GM03348 (cell line): Measurements from ENCODE around the gene DGKI.
A peak's percentile ranks its signal among the peaks of the same experiment; 100 is the strongest.

Experiments
- DNase-seq: peaks from one replicate; pipeline ENCODE4 v3.0.0; 2012; ENCODE audit warnings: low spot score

Gene DGKI

GRCh38 chr7:137591421-137591837 lies 255.3 kb downstream of the DGKI start:
- peak; percentile 56 for DNase-seq

GRCh38 chr7:137590756-137591305 lies 255.9 kb downstream of the DGKI start:
- DNase-seq, result no peak

DNA sequence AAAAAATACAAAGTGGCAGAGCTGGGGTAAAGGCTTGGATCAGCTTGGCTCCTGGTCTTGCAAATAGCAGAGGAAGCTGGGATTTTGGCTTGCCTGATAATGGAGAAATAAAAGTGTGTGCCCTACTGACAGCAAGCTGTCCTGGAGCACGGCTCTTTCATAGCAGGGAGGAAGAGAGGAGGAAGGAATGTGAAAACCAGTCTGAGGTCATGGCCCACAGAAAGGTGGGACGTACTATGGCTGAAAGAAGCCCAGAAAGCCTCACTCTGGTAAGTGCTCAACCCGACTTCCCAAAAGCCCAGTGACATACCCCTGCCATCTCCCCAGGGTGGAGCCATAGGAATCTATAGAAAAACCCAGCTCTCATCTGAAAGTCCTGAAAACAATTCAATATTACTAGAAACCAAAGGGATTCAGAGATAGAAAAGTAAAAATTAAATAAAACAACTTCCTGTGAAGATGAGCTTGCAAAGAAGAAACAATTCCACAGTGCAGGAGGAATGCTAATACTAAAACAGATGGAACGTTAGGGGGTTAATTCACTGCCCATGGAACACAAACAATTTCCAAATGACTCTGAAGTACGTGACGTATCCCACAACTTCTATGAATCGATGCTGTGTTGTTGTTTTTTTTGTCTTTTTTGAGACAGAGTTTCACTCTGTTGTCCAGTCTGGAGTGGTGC lies 256.6 kb downstream of the DGKI start:
- DNase-seq, result no peak

- no peak for DNase-seq
Observed at GRCh38 chr7:137587326-137587725, 259.4 kb downstream of the DGKI start.

GRCh38 chr7:137585591-137585990 lies 261.2 kb downstream of the DGKI start:
- no peak for DNase-seq

DNA sequence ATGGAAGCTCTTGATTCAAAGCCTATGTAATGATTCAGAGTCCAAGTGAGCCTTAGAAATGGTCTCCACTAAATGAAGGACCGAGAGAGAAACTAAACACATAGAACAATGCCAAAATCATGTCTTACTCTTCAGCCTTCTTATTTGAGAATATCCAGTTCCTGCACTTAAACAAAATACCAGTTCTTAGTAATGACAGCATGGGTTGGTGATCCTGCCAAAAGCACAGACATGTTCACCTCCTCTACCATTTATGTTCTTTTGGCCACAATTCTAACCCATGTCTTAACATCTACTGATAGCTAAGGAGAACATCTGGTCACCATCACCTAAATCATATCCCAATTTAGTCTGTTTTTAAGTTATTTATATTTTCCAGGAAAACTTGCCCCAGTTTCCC lies 263.6 kb downstream of the DGKI start:
- DNase-seq, result no peak

DNA sequence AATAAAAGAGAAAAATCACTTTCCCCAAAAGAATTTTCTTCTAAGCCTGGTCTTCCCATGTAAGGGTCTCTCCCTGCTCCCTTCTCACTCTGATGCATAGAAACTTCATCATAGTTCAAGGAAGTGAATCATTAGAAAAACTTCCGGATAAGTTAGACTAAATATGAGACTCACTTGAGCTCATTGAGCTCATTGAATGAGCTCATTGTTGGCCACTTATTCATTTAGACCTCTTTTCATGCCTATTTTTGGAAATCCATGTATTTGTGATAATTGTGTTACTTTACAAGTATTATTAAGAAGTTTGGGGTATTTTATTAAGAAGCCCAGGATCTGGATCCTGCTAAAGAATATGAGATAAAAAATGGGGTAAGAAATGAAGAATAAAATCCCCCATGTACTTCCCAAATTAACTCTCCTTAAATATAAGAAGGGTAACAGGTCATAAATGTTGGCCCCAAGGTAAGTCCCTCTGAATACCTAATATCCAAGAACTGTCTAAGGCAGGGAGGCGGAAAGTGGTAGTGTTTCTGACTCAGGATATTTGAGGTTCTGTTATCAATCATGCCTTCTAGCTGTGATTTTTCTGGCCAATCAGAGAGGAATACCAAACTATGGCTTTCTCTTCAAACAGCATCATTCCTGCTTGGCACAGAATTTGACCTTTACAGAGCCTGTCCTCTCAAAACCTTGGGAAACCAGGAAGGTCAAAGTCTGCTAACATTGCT lies 266.7 kb downstream of the DGKI start:
- peak; percentile 43 for DNase-seq

GRCh38 chr7:137578541-137578940 lies 268.2 kb downstream of the DGKI start:
- DNase-seq, result no peak

DNA sequence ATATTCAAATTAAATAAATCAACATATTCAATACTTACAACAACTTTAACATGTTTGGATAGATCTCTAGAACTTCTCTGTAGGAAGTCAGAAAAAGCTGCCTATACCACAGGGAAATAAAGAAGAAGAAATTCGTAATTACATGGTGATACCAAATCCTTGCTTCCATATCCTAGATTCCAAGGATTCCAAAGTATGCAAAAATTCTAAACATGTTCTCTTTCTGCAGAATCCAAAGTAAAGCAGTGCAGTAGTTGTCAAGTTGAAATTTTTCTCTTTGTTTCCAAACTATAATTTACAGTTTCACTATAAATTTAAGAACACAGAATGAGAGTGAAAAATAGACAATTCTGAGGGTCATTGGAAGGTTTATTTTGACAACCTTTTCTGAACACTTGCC lies 269.6 kb downstream of the DGKI start:
- DNase-seq, result no peak

GRCh38 chr7:137576481-137576880 lies 270.3 kb downstream of the DGKI start:
- DNase-seq, result no peak

DNA sequence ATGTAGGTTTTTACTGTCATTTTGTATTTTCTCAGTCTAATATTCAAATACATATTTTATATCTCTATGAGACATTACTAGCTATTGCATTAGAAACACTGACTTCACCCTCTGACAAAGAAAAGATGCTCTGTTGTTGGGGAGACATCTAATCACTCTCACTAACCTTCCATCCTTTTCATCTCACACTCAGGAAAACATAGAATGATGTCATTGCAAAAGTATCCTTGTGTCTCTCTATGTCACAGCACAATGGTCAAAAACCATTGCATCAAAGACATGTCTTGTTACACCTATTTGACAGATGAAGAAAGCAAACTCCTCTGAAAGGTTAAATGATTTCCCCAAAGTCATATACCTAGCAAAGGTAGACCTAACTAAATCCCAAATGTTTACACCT lies 272.0 kb downstream of the DGKI start:
- no peak for DNase-seq

DNA sequence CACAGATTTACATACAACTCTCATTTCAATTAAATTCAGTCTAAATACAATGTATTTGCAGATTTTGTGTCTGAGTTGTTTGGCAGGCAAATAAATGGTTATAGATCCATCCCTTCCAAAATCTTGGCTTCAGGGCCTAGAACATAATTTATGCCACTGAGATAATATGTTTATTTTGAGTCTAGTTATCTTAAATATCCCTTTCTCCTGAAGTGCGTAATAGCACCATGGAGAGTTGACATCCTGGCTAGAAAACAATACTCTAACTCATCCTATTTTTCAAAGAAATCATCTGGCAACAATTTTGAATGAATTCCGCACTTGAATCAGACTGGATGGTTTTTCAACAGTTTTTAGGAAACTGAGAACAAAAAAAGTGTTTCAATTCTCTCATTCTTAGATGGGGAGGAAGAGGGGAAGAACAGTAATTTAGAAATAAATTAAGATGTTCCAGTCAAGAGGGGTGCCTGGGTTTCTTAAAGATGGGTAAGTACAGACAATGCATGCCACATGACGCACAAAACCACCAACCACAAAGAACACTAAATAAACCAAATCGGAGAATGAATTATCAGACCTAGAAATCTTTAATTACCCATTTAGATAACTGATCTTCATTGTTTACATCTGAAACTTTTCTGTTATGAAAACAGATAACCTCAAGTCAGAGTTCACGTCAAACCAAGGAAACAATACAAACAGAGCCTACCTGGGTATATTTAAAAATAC lies 274.6 kb downstream of the DGKI start:
- DNase-seq, result no peak

DNA sequence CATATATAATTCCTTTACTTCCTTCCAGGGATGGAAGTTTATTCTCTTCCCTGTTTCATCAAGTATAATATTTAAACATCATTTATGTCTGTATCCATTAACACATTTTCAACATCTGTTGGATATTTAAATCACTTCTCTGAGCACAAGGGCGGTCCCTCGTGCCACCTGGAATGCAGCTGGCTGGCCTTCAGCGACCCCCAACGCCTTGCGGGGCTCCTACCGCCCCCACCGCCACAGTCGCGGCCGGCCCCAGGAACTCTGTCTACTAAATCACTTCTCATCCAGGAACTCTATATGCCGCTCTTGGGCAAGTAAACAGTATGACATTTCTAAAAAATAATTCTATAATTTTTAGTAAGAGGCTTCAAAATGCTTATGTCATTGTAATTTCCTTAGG lies 282.1 kb downstream of the DGKI start:
- DNase-seq, result peak; percentile 13

GRCh38 chr7:137563981-137564380 lies 282.8 kb downstream of the DGKI start:
- peak; percentile 11 for DNase-seq

- no peak for DNase-seq
Observed at GRCh38 chr7:137547485-137547884, 299.3 kb downstream of the DGKI start.

DNA sequence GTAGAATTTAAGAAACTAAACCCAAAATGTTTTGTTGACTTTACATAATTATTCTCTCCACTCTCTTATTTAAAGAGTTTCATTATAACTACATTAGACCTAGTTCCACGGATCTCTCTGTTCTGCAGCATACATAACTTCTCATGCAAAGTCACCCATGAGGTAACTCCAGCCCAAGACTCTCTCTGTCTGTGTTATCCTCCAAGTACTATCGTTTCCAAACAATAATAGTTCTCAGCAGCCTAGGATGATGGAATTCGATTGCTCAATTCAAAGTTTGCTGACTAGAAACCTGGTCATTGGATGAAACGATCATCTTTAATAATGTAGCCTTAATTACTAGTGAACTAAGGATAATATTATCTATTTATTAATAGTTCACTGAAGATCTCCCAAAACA lies 300.1 kb downstream of the DGKI start:
- DNase-seq, result peak; percentile 60

GRCh38 chr7:137546009-137546408 lies 300.8 kb downstream of the DGKI start:
- DNase-seq, result no peak

- no peak for DNase-seq
Observed at GRCh38 chr7:137545059-137545716, 301.6 kb downstream of the DGKI start.

GRCh38 chr7:137544453-137545058 lies 302.2 kb downstream of the DGKI start:
- DNase-seq, result no peak

DNA sequence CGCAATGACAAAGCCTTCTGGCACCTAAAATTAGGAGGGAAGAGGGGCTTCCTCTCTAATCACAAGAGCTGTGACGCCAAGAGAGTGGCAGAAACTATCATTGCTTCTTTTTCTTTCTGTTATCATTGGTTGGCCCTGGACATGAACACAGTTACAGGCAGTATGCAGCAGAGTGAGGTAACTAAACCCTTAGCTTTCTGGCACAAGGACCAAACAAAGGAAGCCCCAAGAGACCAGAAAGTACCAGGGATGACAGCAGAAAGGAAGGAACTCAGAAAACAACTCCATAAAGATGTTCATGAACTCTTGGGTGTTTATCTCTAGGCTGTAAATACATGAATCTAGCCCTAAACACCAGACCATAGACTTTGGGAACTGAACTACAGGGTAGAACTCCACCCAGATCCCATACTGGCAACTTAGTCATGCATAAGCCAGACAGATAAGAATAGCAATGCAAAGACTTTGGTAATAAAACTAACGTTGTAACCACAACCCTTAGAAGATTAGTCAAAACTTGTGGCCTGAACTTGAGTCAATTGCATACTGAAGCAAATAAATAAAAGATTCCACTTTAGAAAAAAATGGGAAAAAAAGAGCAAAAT lies 307.6 kb downstream of the DGKI start:
- peak; percentile 61 for DNase-seq

GRCh38 chr7:137538361-137538762 lies 308.4 kb downstream of the DGKI start:
- peak; percentile 26 for DNase-seq
